Esophagus muscularis mucosa (tissue), 4 donors: ENCODE measurements around the gene BANK1. TPM values are rescaled to one million over a fixed set of nuclear protein-coding genes. Genes with fewer than 3 reads are reported as not detected.

Experiments
- DNase-seq: peaks from one replicate; pipeline ENCODE4 v3.0.0-alpha.2; 2017; ENCODE audit errors: extremely low spot score
- H3K27ac ChIP-seq, 4 donors: fragments of 200-600 bp; sonication (generic); replicated peaks in 1 of 4; 1 replicate in 3 of 4; 2 replicates in 1 of 4; pipeline ENCODE4 v1.5.1; 2016 to 2019; ENCODE audit warnings: mild to moderate bottlenecking in 1 of 4
- H3K27me3 ChIP-seq, 4 donors: fragments of 200-600 bp; sonication (generic); one replicate each; pipeline versions ENCODE4 v1.5.1 to v1.6.0; 2016 to 2019
- H3K36me3 ChIP-seq, 4 donors: fragments of 200-600 bp; sonication (generic); one replicate each; pipeline ENCODE4 v1.5.1; 2016 to 2019
- H3K4me1 ChIP-seq, 4 donors: fragments of 200-600 bp; sonication (generic); one replicate each; pipeline ENCODE4 v1.5.1; 2016 to 2019
- H3K4me3 ChIP-seq, 4 donors: fragments of 200-600 bp; sonication (generic); 1 replicate in 2 of 4; 2 replicates in 2 of 4; pipeline ENCODE4 v1.5.1; 2016 to 2019; ENCODE audit warnings: mild to moderate bottlenecking in 4 of 4, moderate library complexity in 1 of 4
- H3K9me3 ChIP-seq, 4 donors: fragments of 200-600 bp; sonication (generic); 1 replicate in 3 of 4; 2 replicates in 1 of 4; pipeline ENCODE4 v1.5.1; 2016 to 2019
- EP300 ChIP-seq: sonication (generic); formaldehyde crosslinking; IDR thresholded peaks from one replicate; pipeline ENCODE4 v1.6.1; 2017; ENCODE audit warnings: antibody characterized with exemption
- POLR2A ChIP-seq: fragments of 450-650 bp; IDR thresholded peaks from one replicate; pipeline ENCODE4 v1.6.1; 2017; ENCODE audit warnings: antibody characterized with exemption, moderate library complexity, mild to moderate bottlenecking, low read depth
- POLR2AphosphoS5 ChIP-seq, 2 donors: sonication (generic); formaldehyde crosslinking; IDR thresholded peaks; one replicate each; pipeline ENCODE4 v1.6.1; 2017; ENCODE audit warnings: antibody characterized with exemption in 2 of 2
- WGBS: methylation state at CpG from one replicate; pipeline ENCODE4 v1.1.5; 2018; 5-methylcytosine and 5-hydroxymethylcytosine counted together
- intact Hi-C: fragments of 100-400 bp; cut with DNase I; formaldehyde crosslinking; loops from one replicate; pipeline ENCODE4 v1.15.1; 2023
- total RNA-seq, 4 donors: library from RNA; depleted of rRNA; stranded (reverse); fragments of >200 nt; gene quantifications; one replicate each; pipeline versions ENCODE4 v1.1.0 to v1.2.1, GENCODE V29; 2016
- TF ChIP-seq, protein P1 (sequence below), 3 experiments: fragments of 200-600 bp in 2 of 3; fragments of 450-650 bp in 1 of 3; sonication (generic) in 2 of 3; IDR thresholded peaks; one replicate each; pipeline ENCODE4 v1.5.1; 2017 to 2019; ENCODE audit warnings: antibody characterized with exemption in 3 of 3, mild to moderate bottlenecking in 2 of 3, moderate library complexity in 1 of 3

The BANK1 gene
- total RNA-seq, 4 donors from 2014 or later = 0.45 to 2.7 (median 0.96) TPM

DNA sequence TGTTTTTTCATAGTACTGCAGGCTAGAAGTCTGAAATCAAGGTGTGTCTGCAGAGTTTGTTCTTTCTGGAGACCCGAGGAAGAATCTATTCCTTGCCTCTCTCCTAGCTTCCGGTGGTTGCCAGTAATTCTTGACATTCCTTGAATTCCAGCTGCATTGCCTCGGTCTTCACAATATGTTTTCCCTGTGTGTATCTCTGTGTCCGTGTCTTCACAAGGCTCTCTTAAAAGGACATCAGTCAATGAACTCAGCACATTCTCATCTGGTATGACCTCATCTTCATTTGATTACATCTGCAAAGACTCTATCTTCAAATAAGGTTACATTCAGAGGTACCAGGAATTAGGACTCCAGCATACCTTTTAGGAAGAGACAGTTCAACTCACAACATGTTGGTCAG, 163.4 kb downstream of the BANK1 start:
- intact Hi-C loops = no loop called here
- TF ChIP-seq, protein P1, sequence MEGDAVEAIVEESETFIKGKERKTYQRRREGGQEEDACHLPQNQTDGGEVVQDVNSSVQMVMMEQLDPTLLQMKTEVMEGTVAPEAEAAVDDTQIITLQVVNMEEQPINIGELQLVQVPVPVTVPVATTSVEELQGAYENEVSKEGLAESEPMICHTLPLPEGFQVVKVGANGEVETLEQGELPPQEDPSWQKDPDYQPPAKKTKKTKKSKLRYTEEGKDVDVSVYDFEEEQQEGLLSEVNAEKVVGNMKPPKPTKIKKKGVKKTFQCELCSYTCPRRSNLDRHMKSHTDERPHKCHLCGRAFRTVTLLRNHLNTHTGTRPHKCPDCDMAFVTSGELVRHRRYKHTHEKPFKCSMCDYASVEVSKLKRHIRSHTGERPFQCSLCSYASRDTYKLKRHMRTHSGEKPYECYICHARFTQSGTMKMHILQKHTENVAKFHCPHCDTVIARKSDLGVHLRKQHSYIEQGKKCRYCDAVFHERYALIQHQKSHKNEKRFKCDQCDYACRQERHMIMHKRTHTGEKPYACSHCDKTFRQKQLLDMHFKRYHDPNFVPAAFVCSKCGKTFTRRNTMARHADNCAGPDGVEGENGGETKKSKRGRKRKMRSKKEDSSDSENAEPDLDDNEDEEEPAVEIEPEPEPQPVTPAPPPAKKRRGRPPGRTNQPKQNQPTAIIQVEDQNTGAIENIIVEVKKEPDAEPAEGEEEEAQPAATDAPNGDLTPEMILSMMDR (IDR thresholded peaks at IDR 0.05) = no peak
- TF ChIP-seq POLR2AphosphoS5 (IDR thresholded peaks at IDR 0.05) = no peak
- no peak for TF ChIP-seq POLR2A
- no peak for TF ChIP-seq EP300
- H3K27me3 ChIP-seq = no peaks in the 10 kb centered on the region
- H3K36me3 ChIP-seq = no peaks in the 10 kb centered on the region
- no peak overlapping the region for H3K4me3 ChIP-seq
- peaks cover 0 to 24% (median 17%) of the 10 kb centered on the region in 4 donors for H3K4me1 ChIP-seq
- H3K9me3 ChIP-seq = no peaks in the 10 kb centered on the region
- WGBS = 14% methylated on average over 4 of the region's 4 CpGs
- H3K27ac ChIP-seq = no peak overlapping the region
- DNase-seq = no peak

DNA sequence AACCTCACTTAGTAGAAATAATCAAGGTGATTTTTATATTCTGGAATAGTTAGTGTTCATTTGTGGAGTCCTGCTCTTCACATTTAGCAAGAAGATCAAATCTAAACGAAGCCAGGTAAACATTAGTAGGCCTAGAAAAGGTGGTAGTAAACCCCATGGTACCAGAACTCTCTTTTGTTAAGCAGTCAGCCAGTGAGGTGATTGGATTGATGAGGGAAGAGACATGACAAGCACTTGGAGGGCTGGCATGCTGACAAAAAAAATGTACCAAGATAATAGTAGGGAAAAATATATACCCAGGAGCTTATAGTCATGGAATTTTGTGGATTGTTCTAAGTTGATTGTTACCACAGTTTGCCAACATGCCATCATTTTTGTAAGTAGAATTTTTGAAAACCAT, 163.8 kb downstream of the BANK1 start:
- intact Hi-C loops = no loop called here

DNA sequence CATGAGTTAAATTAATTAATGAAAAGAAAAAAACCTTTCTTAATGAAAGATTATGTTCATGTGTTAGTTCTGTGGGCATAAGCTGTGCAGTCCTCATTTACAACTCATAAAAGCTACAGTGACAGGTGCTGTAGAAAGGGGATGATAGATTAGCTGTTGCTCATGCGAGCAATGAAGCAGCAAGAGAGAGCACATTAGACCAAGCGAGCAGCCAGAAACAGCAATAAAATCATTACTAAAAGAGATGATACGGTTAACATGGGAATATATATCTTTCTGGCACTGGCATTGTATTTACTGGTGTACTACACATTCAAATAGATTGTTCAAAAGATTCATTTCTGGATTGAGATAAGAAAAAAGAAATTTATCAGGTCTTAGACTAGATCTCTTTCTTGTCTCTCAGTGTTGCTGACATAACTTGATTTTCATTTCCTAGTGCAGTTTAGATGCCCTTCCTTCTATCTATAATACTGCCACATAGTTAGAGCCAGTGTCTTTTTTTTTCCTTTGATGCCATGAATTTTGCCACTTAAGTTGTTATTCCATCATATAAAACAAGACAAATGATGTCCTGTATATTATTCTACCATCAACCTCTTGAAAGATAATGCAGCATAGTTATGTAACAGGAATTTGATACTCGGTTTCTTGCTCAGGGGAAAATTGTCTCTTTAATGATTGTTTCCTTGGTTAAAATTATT, 164.6 kb downstream of the BANK1 start:
- Histone ChIP-seq H3K27ac (no peak overlapping the region), H3K36me3 (no peaks in the 10 kb centered on the region), H3K27me3 (no peaks in the 10 kb centered on the region), H3K4me3 (no peak overlapping the region), H3K9me3 (no peaks in the 10 kb centered on the region), H3K4me1 (peaks cover 0 to 24% (median 17%) of the 10 kb centered on the region in 4 donors)
- TF ChIP-seq POLR2AphosphoS5 (IDR thresholded peaks at IDR 0.05) = no peak
- no peak for TF ChIP-seq EP300
- TF ChIP-seq, protein P1 (IDR thresholded peaks at IDR 0.05) = no peak
- TF ChIP-seq POLR2A = no peak
- no peak for DNase-seq
- intact Hi-C loops = no loop called here
- WGBS = 60% methylated on average over 4 of the region's 4 CpGs

More for the DNA sequence above, 163.8 kb downstream of the BANK1 start:
- Histone ChIP-seq H3K4me1 (peaks cover 0 to 24% (median 17%) of the 10 kb centered on the region in 4 donors), H3K4me3 (no peak overlapping the region), H3K9me3 (no peaks in the 10 kb centered on the region), H3K27me3 (no peaks in the 10 kb centered on the region), H3K36me3 (no peaks in the 10 kb centered on the region), H3K27ac (no peak overlapping the region)
- no peak for DNase-seq
- WGBS = 70% methylated on average over 1 of the region's 1 CpG
- TF ChIP-seq POLR2AphosphoS5 (IDR thresholded peaks at IDR 0.05) = no peak
- no peak for TF ChIP-seq POLR2A
- TF ChIP-seq EP300 = no peak
- TF ChIP-seq, protein P1 (IDR thresholded peaks at IDR 0.05) = no peak

DNA sequence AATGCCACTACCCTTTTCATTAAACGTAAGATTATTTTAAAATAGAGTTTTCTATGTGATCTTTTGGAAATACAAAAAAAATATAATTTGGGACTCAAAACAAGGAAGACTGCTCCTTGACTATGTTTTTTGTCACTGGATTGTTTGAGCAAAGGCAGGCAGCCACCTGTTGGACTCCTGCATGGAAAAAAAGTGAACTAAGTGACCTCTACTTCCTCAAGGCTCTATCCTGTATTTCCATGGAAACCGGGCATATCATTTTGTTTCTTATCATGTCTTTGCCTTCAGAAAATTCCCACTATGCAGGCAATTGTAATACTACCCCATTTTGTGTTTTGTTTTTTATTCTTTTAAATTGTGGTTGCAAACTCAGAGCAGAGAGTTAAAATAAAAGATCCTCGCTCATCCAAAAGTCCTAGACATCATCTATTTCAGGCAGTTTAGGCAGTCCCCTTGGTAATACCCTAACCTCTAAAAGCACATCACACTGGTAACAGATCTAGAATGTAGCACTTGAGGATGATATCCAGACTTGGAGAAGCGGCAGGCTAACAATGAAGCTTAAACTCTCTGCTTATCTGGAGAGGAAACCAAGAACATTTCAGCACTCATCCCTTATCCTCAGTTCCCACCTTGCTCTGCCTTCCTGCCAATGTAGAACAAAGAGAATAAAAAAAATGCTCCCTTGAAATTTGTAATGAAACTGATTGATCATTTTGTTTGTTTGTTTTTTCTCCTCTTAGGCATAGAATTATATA, 165.7 kb downstream of the BANK1 start:
- TF ChIP-seq, protein P1 (IDR thresholded peaks at IDR 0.05) = no peak
- TF ChIP-seq EP300 = no peak
- no peak for TF ChIP-seq POLR2A
- TF ChIP-seq POLR2AphosphoS5 (IDR thresholded peaks at IDR 0.05) = no peak
- Histone ChIP-seq H3K4me3 (no peak overlapping the region), H3K36me3 (no peaks in the 10 kb centered on the region), H3K27ac (no peak overlapping the region), H3K9me3 (no peaks in the 10 kb centered on the region), H3K4me1 (peaks cover 0 to 24% (median 17%) of the 10 kb centered on the region in 4 donors), H3K27me3 (no peaks in the 10 kb centered on the region)
- no peak for DNase-seq
- intact Hi-C loops = no loop called here
- WGBS = 90% methylated on average over 4 of the region's 4 CpGs
